Keratinocyte (primary cell): Measurements from ENCODE around the gene PALMD. TPM values are rescaled to one million over a fixed set of nuclear protein-coding genes. Genes with fewer than 3 reads are reported as not detected.

Source experiments
- DNase-seq: peaks from one replicate; pipeline ENCODE4 v3.0.0-alpha.2; 2011; ENCODE audit warnings: low read depth, missing footprints, low spot score
- FAIRE-seq: peaks from 2 replicates; lab custom pipeline; 2011; peaks lifted over from hg19 to GRCh38; lab: Jason Lieb, UNC
- H2AFZ ChIP-seq: 2 replicates; pipeline ENCODE4 v1.6.0; 2012; ENCODE audit warnings: low read length, control low read depth, inconsistent platforms; ENCODE audit not compliant: control insufficient read depth
- H3K27ac ChIP-seq: 2 replicates; pipeline ENCODE4 v1.5.1; 2011; ENCODE audit warnings: low read length; ENCODE audit not compliant: control insufficient read depth, insufficient read depth
- H3K27me3 ChIP-seq: 3 replicates; pipeline ENCODE4 v1.6.0; 2011; ENCODE audit warnings: low read length; ENCODE audit not compliant: control insufficient read depth, insufficient read depth; ENCODE audit errors: extremely low read depth
- H3K36me3 ChIP-seq, 2 experiments: 2 replicates in 1 of 2; 3 replicates in 1 of 2; pipeline ENCODE4 v1.5.1; 2011; ENCODE audit warnings: low read length in 2 of 2, mild to moderate bottlenecking in 1 of 2; ENCODE audit not compliant: control insufficient read depth in 2 of 2, insufficient read depth in 2 of 2; ENCODE audit errors: extremely low read depth in 1 of 2
- H3K4me1 ChIP-seq: 3 replicates; pipeline ENCODE4 v1.5.1; 2011; ENCODE audit warnings: low read length; ENCODE audit not compliant: control insufficient read depth, insufficient read depth; ENCODE audit errors: extremely low read depth
- H3K4me2 ChIP-seq: 3 replicates; pipeline ENCODE4 v1.6.0; 2011; ENCODE audit warnings: low read depth, low read length; ENCODE audit not compliant: control insufficient read depth, insufficient read depth; ENCODE audit errors: extremely low read depth
- H3K4me3 ChIP-seq, 3 experiments: fragments of 200-600 bp in 1 of 3; sonication (generic) in 1 of 3; 2 replicates in 2 of 3; 3 replicates in 1 of 3; pipeline ENCODE4 v1.5.1; 2011 to 2016; ENCODE audit warnings: low read length in 3 of 3, mild to moderate bottlenecking in 3 of 3, control low read depth in 2 of 3, inconsistent platforms in 1 of 3, low read depth in 1 of 3, mixed read lengths in 1 of 3, mixed run types in 1 of 3, moderate library complexity in 1 of 3; ENCODE audit not compliant: control insufficient read depth in 2 of 3, insufficient read depth in 2 of 3; ENCODE audit errors: extremely low read depth in 1 of 3
- H3K79me2 ChIP-seq: 2 replicates; pipeline ENCODE4 v1.6.0; 2012; ENCODE audit warnings: low read length; ENCODE audit not compliant: control insufficient read depth, insufficient read depth
- H3K9ac ChIP-seq: 3 replicates; pipeline ENCODE4 v1.6.0; 2011; ENCODE audit warnings: low read length; ENCODE audit not compliant: control insufficient read depth, insufficient read depth; ENCODE audit errors: extremely low read depth
- H3K9me1 ChIP-seq: 3 replicates; pipeline ENCODE4 v1.6.0; 2011; ENCODE audit warnings: low read length; ENCODE audit not compliant: control insufficient read depth, insufficient read depth; ENCODE audit errors: extremely low read depth
- H3K9me3 ChIP-seq: 2 replicates; pipeline ENCODE4 v1.5.1; 2012; ENCODE audit warnings: low read depth, low read length; ENCODE audit not compliant: control insufficient read depth
- H4K20me1 ChIP-seq: 3 replicates; pipeline ENCODE4 v1.6.0; 2011; ENCODE audit warnings: low read length; ENCODE audit not compliant: control insufficient read depth, insufficient read depth; ENCODE audit errors: extremely low read depth
- CTCF ChIP-seq, 3 experiments: IDR thresholded peaks in 1 of 3; conservative IDR thresholded peaks in 1 of 3; optimal IDR thresholded peaks in 1 of 3; 2 replicates in 2 of 3; 3 replicates in 1 of 3; pipeline versions ENCODE3 to v1.5.1; 2011; ENCODE audit warnings: low read length in 3 of 3, mild to moderate bottlenecking in 3 of 3, moderate library complexity in 2 of 3, control low read depth in 1 of 3, inconsistent platforms in 1 of 3; ENCODE audit not compliant: insufficient read depth in 2 of 3; ENCODE audit errors: extremely low read depth in 1 of 3
- EZH2 ChIP-seq: IDR thresholded peaks from one replicate; pipeline ENCODE4 v1.6.1; 2012; ENCODE audit warnings: inconsistent platforms, mild to moderate bottlenecking, low read length, moderate library complexity
- dilution Hi-C: fragments of 300-500 bp; cut with MboI; formaldehyde crosslinking; loops from one replicate; pipeline ENCODE4 v1.7.0; 2020; ENCODE audit warnings: low sequenced_read_pairs; ENCODE audit not compliant: extremely low pct_ligation_motif_present
- polyA plus RNA-seq, 5 experiments: library from polyadenylated mRNA; depleted of rRNA in 3 of 5; stranded (reverse) in 3 of 5; stranded (forward) in 1 of 5; unstranded in 1 of 5; fragments of >200 nt; gene quantifications; 1 replicate in 1 of 5; 2 replicates in 3 of 5; 3 replicates in 1 of 5; pipeline versions ENCODE4 v1.2.1 to v1.2.3, GENCODE V29; 2011 to 2012; ENCODE audit warnings: missing spikeins in 2 of 5, low read depth in 1 of 5, low replicate concordance in 1 of 5

PALMD gene
- polyA plus RNA-seq, 1 donor (not counting 4 experiments of a cell fraction or from before 2014, with no cell fraction given): 6.8 TPM

DNA sequence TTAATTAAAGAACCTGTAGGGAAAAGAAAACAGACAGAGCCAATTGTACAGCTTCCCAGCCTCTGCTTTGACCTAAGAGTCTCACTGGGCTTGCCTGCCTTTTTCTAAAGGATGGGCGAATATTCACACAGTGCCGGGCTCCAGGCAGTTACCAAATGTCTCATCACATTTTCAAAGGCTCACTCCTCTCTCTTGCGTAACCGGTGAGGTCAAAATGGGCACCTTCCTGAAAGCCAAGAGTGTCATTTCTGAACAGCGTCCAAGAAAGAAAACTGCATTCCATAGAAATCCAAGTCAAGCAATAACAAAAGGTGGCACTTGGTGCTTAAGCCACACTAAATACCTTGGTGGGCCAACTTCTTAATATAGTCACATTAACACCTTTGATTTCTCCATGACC is 710 bp upstream of the PALMD start:
- dilution Hi-C loops: no loop called here
- Histone ChIP-seq H3K27ac (peak overlapping the region; percentile 89), H2AFZ (peak overlapping the region; percentile 25), H4K20me1 (no peaks in the 10 kb centered on the region), H3K4me3 (peak overlapping the region in 2 of 3 experiments; percentile 43 to 63), H3K27me3 (no peaks in the 10 kb centered on the region), H3K9me3 (no peaks in the 10 kb centered on the region), H3K9ac (peak overlapping the region; percentile 77), H3K36me3 (no peaks in the 10 kb centered on the region), H3K79me2 (no peaks in the 10 kb centered on the region), H3K4me1 (peaks cover 50% of the 10 kb centered on the region), H3K9me1 (no peaks in the 10 kb centered on the region), H3K4me2 (peak overlapping the region; percentile 90)
- FAIRE-seq (peak; percentile 76), DNase-seq (no peak)
- TF ChIP-seq EZH2 (no peak), CTCF (optimal IDR thresholded peaks at IDR 0.05 in 1 of 3, IDR thresholded peaks at IDR 0.05 in 1 of 3, conservative IDR thresholded peaks at IDR 0.05 in 1 of 3; ENCODE audit: extremely low read depth in 1 of 3, insufficient read depth in 2 of 3, low read length in 3 of 3) (no peak)

GRCh38 chr1:99646868-99647267 is 955 bp downstream of the PALMD start:
- Histone ChIP-seq H3K27me3 (no peaks in the 10 kb centered on the region), H3K4me3 (peak overlapping the region; percentile 44 to 69 (median 63)), H3K4me1 (peaks cover 61% of the 10 kb centered on the region), H3K36me3 (no peaks in the 10 kb centered on the region), H3K9me3 (no peaks in the 10 kb centered on the region), H4K20me1 (no peaks in the 10 kb centered on the region), H3K9me1 (no peaks in the 10 kb centered on the region), H3K4me2 (peak overlapping the region; percentile 90), H2AFZ (peak overlapping the region; percentile 8), H3K27ac (peak overlapping the region; percentile 89), H3K79me2 (no peaks in the 10 kb centered on the region), H3K9ac (peak overlapping the region; percentile 77)
- dilution Hi-C loops: no loop called here
- no peak for TF ChIP-seq CTCF (optimal IDR thresholded peaks at IDR 0.05 in 1 of 3, IDR thresholded peaks at IDR 0.05 in 1 of 3, conservative IDR thresholded peaks at IDR 0.05 in 1 of 3; ENCODE audit: extremely low read depth in 1 of 3, insufficient read depth in 2 of 3, low read length in 3 of 3)
- no peak for TF ChIP-seq EZH2
- no peak for DNase-seq
- no peak for FAIRE-seq
